Body of pancreas (tissue), 4 donors: ENCODE measurements around the gene MEAF6. TPM values are rescaled to one million over a fixed set of nuclear protein-coding genes. Genes with fewer than 3 reads are reported as not detected.
"Not testable (repeated sequence)": the region's sequence is repeated elsewhere in the genome, so short reads cannot be mapped to it uniquely, and the experiment has no call there.

ENCODE experiments used
- ATAC-seq: fragments of 150-250 bp; one replicate; pipeline ENCODE4 v1.9.1; 2016
- DNase-seq, 4 donors: peaks; one replicate each; pipeline ENCODE4 v3.0.0-alpha.2; 2019
- H3K27ac ChIP-seq, 4 donors: fragments of 200-600 bp; sonication (generic); 1 replicate in 3 of 4; 2 replicates in 1 of 4; pipeline versions ENCODE4 v1.5.1 to v1.6.1; 2016 to 2019; ENCODE audit warnings: mild to moderate bottlenecking in 1 of 4, mixed read lengths in 1 of 4, moderate library complexity in 1 of 4
- H3K27me3 ChIP-seq, 2 donors: fragments of 200-600 bp; sonication (generic); one replicate each; pipeline ENCODE4 v1.6.0; 2016; ENCODE audit warnings: mild to moderate bottlenecking in 1 of 2
- H3K36me3 ChIP-seq, 2 donors: fragments of 200-600 bp; sonication (generic); replicated peaks in 1 of 2; 2 replicates each; pipeline ENCODE4 v1.5.1; 2016; ENCODE audit warnings: low read depth in 2 of 2; ENCODE audit not compliant: insufficient read depth in 1 of 2
- H3K4me1 ChIP-seq: fragments of 200-600 bp; sonication (generic); one replicate; pipeline ENCODE4 v1.6.0; 2016
- H3K4me3 ChIP-seq, 2 donors: fragments of 200-600 bp; sonication (generic); 1 replicate in 1 of 2; 2 replicates in 1 of 2; pipeline ENCODE4 v1.5.1; 2016 to 2019
- H3K9me3 ChIP-seq, 3 donors: fragments of 200-600 bp; sonication (generic); 1 replicate in 2 of 3; 2 replicates in 1 of 3; pipeline ENCODE4 v1.5.1; 2016
- POLR2A ChIP-seq, 3 donors: fragments of 450-650 bp; IDR thresholded peaks; one replicate each; pipeline ENCODE4 v1.6.1; 2016; ENCODE audit warnings: antibody characterized with exemption in 3 of 3, mild to moderate bottlenecking in 2 of 3
- WGBS, 2 donors: methylation state at CpG; one replicate each; pipeline ENCODE4 v1.1.5; 2017; 5-methylcytosine and 5-hydroxymethylcytosine counted together
- intact Hi-C: fragments of 100-400 bp; cut with DNase I; formaldehyde crosslinking; loops from one replicate; pipeline ENCODE4 v1.15.1; 2023
- total RNA-seq, 2 donors: library from RNA; depleted of rRNA; stranded (reverse); fragments of >200 nt; gene quantifications; one replicate each; pipeline ENCODE4 v1.1.0, GENCODE V29; 2016
- TF ChIP-seq, protein P1 (sequence below), 7 experiments: fragments of 450-650 bp in 4 of 7; fragments of 200-600 bp in 3 of 7; sonication (generic) in 3 of 7; IDR thresholded peaks; one replicate each; pipeline ENCODE4 v1.5.1; 2016 to 2019; ENCODE audit warnings: antibody characterized with exemption in 7 of 7

The MEAF6 gene
- total RNA-seq, 2 donors from 2014 or later: 36.3 to 43.5 TPM

DNA sequence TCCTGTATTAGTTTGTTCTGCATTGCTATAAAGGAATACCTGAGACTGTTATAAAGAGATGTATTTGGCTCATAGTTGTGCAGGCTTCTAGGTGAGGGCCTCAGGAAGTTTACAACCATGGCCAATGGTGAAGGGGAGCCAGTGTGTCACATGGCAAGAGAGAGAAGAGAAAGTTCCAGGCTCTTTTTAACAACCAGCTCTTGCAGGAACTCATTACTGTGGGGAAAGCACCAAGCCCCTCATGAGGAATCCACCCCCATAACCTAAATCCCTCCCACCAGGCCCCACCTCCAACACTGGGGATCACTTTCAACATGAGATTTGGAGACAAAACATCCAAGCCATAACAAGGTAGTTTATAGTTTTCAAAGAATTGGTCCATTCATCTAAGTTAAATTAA is 5.0 kb upstream of the MEAF6 start:
- no peak for DNase-seq
- intact Hi-C loops: no loop called here

GRCh38 chr1:37518929-37519328 is 4.4 kb upstream of the MEAF6 start:
- H3K27ac ChIP-seq, intact Hi-C loops, H3K36me3 ChIP-seq, H3K27me3 ChIP-seq, ATAC-seq, H3K4me3 ChIP-seq, H3K4me1 ChIP-seq, H3K9me3 ChIP-seq, DNase-seq: not testable (repeated sequence)
- 81 to 87% methylated on average over 14 to 15 of the region's 15 CpGs for WGBS, 2 donors

More for the DNA sequence above, 5.0 kb upstream of the MEAF6 start:
- Histone ChIP-seq H3K36me3 (no peaks in the 10 kb centered on the region), H3K27me3 (no peaks in the 10 kb centered on the region), H3K27ac (no peak overlapping the region), H3K9me3 (no peaks in the 10 kb centered on the region), H3K4me3 (no peak overlapping the region), H3K4me1 (peaks cover 9% of the 10 kb centered on the region)
- ATAC-seq: no peak
- TF ChIP-seq, protein P1, sequence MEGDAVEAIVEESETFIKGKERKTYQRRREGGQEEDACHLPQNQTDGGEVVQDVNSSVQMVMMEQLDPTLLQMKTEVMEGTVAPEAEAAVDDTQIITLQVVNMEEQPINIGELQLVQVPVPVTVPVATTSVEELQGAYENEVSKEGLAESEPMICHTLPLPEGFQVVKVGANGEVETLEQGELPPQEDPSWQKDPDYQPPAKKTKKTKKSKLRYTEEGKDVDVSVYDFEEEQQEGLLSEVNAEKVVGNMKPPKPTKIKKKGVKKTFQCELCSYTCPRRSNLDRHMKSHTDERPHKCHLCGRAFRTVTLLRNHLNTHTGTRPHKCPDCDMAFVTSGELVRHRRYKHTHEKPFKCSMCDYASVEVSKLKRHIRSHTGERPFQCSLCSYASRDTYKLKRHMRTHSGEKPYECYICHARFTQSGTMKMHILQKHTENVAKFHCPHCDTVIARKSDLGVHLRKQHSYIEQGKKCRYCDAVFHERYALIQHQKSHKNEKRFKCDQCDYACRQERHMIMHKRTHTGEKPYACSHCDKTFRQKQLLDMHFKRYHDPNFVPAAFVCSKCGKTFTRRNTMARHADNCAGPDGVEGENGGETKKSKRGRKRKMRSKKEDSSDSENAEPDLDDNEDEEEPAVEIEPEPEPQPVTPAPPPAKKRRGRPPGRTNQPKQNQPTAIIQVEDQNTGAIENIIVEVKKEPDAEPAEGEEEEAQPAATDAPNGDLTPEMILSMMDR (IDR thresholded peaks at IDR 0.05): no peak
- TF ChIP-seq POLR2A (IDR thresholded peaks at IDR 0.05): no peak

GRCh38 chr1:37518241-37518640 is 3.7 kb upstream of the MEAF6 start:
- ATAC-seq, DNase-seq, H3K9me3 ChIP-seq, H3K4me3 ChIP-seq, H3K27me3 ChIP-seq, H3K27ac ChIP-seq, intact Hi-C loops, H3K36me3 ChIP-seq: not testable (repeated sequence)
- whole genome bisulfite sequencing, 2 donors: 98% methylated on average over 9 of the region's 31 CpGs; no CpG with 5 or more reads in 1 of the 2 donors
- peaks cover 16% of the 10 kb centered on the region for H3K4me1 ChIP-seq

- ATAC-seq (no peak), DNase-seq (no peak)
- Histone ChIP-seq H3K36me3 (no peaks in the 10 kb centered on the region), H3K27me3 (no peaks in the 10 kb centered on the region), H3K27ac (no peak overlapping the region), H3K9me3 (no peaks in the 10 kb centered on the region), H3K4me1 (peaks cover 21% of the 10 kb centered on the region), H3K4me3 (no peak overlapping the region)
- 86 to 100% methylated on average over 1 of the region's 1 CpG for WGBS, 2 donors
- intact Hi-C loops: no loop called here
- TF ChIP-seq, protein P1 (IDR thresholded peaks at IDR 0.05): no peak
- TF ChIP-seq POLR2A (IDR thresholded peaks at IDR 0.05): no peak
Observed at GRCh38 chr1:37517569-37517968, 3.0 kb upstream of the MEAF6 start.

DNA sequence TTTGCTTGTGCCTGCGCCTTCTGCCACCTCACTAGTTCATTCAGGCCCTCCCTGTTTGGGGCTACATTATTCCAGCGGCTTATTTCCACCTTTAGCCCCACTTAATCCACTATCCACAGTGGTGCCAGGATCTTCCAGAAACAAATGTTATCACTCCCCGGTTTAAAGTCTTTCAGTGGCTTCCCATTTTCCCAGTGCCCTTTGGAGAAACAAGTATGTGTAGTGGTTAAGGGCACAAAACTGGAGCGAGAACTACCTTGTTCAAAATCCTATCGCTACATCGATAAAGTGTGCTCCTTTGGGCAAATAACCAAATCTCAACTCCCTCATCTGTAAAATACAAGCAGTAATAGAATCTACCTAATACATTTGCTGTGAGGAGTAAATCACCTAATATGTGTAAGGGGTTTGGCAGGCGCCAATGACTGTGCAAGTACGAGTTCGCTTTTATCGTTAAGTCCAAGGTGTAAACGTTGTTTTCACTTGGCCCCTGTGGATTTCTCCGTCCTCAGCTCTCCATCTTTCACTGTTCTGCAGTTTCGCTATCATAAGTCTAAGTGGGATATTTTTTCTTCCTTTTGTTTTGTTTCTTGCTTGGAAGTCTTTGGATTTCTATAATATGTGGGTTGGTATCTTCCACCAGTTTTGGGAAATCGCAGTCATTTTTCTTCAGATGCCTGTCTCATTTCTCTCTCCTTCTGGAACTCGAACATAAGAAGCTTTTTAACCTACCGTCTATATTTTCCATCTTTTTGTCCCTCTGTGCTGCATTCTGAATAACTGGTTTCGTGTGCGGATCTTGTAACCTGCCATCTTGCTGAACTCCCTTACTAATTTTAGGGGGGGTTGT is 844 bp upstream of the MEAF6 start:
- TF ChIP-seq, protein P1 (IDR thresholded peaks at IDR 0.05): no peak
- TF ChIP-seq POLR2A (IDR thresholded peaks at IDR 0.05): no peak

More for the DNA sequence above, 844 bp upstream of the MEAF6 start:
- H3K27ac ChIP-seq: peak overlapping the region; percentile 72 to 99 (median 95)
- H3K4me3 ChIP-seq: peak overlapping the region; percentile 98 to 99
- H3K9me3 ChIP-seq: no peaks in the 10 kb centered on the region
- intact Hi-C loops: no loop called here
- peaks cover 21% of the 10 kb centered on the region for H3K4me1 ChIP-seq
- peaks cover 0 to 1% of the 10 kb centered on the region in 2 donors for H3K36me3 ChIP-seq
- no peaks in the 10 kb centered on the region for H3K27me3 ChIP-seq
- ATAC-seq: no peak
- DNase-seq: no peak
- WGBS, 2 donors: 64 to 74% methylated on average over 18 of the region's 18 CpGs
